Measurements from ENCODE around the gene PHRF1.

DNA sequence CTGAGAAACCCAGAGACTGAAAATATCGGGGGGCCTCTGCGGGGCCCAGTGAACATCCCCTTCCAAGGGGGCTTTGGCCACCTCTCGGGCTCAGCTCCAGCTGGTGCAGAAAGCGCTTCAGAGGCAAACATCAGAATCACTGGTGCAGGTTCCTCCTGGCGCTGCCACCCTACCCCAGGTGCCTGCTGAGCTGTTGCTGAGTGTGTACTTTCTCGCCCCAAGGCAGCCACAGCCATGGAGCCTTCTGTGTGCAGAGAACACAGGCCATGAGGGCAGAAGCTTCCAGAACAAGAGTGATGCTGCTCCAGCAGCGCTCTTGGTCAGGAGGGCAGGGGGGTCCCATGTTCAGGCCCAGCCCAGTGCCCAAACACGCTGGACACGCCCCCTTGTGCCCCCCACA, 67.1 kb downstream of the PHRF1 start:
- TF ChIP-seq, protein P1, sequence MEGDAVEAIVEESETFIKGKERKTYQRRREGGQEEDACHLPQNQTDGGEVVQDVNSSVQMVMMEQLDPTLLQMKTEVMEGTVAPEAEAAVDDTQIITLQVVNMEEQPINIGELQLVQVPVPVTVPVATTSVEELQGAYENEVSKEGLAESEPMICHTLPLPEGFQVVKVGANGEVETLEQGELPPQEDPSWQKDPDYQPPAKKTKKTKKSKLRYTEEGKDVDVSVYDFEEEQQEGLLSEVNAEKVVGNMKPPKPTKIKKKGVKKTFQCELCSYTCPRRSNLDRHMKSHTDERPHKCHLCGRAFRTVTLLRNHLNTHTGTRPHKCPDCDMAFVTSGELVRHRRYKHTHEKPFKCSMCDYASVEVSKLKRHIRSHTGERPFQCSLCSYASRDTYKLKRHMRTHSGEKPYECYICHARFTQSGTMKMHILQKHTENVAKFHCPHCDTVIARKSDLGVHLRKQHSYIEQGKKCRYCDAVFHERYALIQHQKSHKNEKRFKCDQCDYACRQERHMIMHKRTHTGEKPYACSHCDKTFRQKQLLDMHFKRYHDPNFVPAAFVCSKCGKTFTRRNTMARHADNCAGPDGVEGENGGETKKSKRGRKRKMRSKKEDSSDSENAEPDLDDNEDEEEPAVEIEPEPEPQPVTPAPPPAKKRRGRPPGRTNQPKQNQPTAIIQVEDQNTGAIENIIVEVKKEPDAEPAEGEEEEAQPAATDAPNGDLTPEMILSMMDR (IDR thresholded peaks at IDR 0.05; ENCODE audit: low read length): no peak
- no peak for TF ChIP-seq EZH2 (optimal IDR thresholded peaks at IDR 0.05; ENCODE audit: low read depth, low read length)
- TF ChIP-seq EZH2phosphoT487 (IDR thresholded peaks at IDR 0.05; ENCODE audit: low read length): no peak
